SK-N-SH (cell line): ENCODE results near the gene LUC7L3.

Experiments
- EP300 ChIP-seq, 2 experiments: IDR thresholded peaks; 2 replicates each; pipeline versions ENCODE4 v1.4.0 to v1.6.1; 2012; ENCODE audit warnings: borderline replicate concordance in 1 of 2, low read depth in 1 of 2, low read length in 1 of 2
- FOXJ3 ChIP-seq: sonication (generic); formaldehyde crosslinking; IDR thresholded peaks from 2 replicates; pipeline ENCODE4 v1.5.1; 2020; ENCODE audit warnings: mild to moderate bottlenecking, missing genetic modification reagents
- IRF3 ChIP-seq: fragments of 150-350 bp; IDR thresholded peaks from 2 replicates; pipeline ENCODE4 v1.6.1; 2016; ENCODE audit warnings: mild to moderate bottlenecking, low read depth, low read length
- POLR2AphosphoS5 ChIP-seq: IDR thresholded peaks from 2 replicates; pipeline ENCODE4 v1.6.1; 2012; ENCODE audit warnings: low read depth, low read length
- REST ChIP-seq: IDR thresholded peaks from 2 replicates; pipeline ENCODE4 v1.6.1; 2012; ENCODE audit warnings: mild to moderate bottlenecking, low read depth, low read length, moderate library complexity
- TF ChIP-seq, protein P1 (sequence below): IDR thresholded peaks from 2 replicates; pipeline ENCODE4 v1.4.0; 2012; ENCODE audit warnings: low read depth

GRCh38 chr17:50703162-50703561 is 16.2 kb upstream of the LUC7L3 start:
- TF ChIP-seq, protein P1, sequence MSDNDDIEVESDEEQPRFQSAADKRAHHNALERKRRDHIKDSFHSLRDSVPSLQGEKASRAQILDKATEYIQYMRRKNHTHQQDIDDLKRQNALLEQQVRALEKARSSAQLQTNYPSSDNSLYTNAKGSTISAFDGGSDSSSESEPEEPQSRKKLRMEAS, result no peak
- no peak for TF ChIP-seq EP300 (IDR thresholded peaks at IDR 0.05; ENCODE audit: borderline replicate concordance in 1 of 2, low read depth in 1 of 2, low read length in 1 of 2)
- TF ChIP-seq POLR2AphosphoS5, result no peak; the same call in 1 of the 2 replicates
- no peak for TF ChIP-seq REST
- TF ChIP-seq IRF3, result no peak
- no peak for TF ChIP-seq FOXJ3 (CRISPR knock-in tag)
